Activated T-cell treated with anti-CD3 and anti-CD28 coated beads for 1 hour (primary cell): Measurements from ENCODE around the gene SHQ1.

ENCODE experiments used
- DNase-seq: peaks from one replicate; pipeline ENCODE4 v3.0.0-alpha.2; 2020; ENCODE audit warnings: low read depth

Gene SHQ1

DNA sequence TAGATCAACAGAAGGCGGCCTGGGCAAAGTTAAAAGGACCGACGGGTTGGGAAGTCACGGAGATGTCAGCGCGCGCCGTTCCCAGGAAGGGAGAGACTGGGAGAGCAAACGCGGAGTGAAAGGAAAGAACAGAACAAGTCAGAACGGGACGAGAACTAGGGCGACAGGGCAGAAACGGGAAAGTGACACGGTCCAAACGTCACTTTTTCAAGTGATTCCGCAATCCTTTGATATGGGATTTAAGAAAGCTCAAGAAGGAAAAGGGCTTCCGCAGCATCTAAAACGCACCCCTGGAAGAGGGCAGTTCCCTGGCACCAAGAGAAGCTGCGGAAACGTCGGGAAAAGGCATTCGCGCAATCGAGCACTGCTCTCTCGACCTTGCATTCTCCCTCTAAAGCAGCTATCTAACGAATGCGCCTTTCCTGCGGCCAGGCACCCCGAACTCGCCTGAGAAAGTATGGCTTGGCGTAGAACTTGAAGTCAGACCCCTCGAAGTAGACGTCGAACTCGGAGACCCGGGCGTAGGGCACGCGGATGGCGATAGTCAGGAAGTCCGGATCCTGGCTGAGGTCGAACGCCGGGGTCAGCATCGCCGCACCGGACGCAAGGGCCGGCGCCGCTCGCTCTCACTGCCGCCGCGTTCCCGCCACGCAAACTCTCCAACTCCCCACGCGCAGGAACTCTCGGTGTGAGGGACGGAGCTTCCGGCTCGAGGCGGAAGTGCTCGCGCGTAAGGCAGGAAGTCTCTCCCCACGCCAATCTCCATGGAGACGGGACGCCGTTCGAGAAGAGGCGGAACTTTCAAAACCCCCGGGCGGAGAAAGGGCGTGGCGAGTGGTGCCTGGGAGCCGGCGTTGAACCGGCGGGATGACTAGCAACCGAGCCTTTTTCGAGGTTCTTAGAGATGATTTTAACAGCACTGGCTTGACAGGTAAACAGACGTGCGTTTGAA, at the start of gene SHQ1:
Gene SHQ1 (minus strand): TSS at position 695 of the 952 bp plus-strand sequence. CDS start 105 bp downstream, at position 590.
- peak; percentile 93 for DNase-seq

DNA sequence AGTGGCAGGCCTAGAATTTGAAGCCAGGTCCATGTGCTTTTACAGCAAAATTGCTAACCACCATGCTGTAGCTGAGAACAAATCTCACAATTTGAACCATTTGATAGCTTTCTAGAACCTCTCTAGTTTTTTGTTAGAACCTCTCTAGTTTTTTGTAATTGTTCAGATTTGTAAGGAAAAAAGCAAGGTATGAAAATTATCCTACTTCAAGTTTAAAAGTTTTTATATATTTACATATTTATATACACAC, 49.4 kb upstream of the SHQ1 start:
- no peak for DNase-seq

DNA sequence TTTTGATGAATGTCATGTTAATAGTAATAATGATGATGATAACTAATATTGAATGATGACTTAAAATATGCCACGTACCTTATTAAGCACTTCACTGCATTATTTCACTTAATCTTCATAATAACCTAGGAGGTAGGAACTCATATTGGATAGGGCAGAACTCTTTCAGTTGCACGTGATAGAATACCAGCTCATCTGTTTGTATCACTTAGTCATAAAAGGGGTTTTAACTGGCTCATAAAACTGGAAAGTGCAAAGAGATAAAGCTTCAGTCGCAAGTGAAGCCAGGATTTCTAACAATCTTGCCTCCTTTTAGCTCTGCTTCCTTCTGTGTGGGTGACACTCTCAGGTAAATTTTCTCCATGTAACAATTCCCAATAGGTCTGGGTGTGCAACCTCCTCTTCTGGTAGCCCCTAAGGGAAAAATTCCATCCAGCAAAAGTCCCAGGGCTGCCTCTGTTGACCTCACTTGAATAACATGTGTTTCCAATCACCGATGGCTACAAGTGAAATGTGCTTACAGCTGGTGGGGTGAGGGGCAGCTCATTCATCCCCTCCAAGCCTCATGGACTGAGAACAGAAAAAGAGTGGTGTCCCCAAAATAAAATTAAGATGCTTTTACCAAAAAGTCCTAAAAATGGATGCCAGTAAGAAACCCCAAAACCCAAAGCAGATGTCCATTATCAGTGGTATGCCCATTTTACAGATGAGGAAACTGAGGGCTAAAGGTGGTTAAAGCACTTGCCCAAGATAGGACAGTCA, 48.9 kb upstream of the SHQ1 start:
- no peak for DNase-seq

DNA sequence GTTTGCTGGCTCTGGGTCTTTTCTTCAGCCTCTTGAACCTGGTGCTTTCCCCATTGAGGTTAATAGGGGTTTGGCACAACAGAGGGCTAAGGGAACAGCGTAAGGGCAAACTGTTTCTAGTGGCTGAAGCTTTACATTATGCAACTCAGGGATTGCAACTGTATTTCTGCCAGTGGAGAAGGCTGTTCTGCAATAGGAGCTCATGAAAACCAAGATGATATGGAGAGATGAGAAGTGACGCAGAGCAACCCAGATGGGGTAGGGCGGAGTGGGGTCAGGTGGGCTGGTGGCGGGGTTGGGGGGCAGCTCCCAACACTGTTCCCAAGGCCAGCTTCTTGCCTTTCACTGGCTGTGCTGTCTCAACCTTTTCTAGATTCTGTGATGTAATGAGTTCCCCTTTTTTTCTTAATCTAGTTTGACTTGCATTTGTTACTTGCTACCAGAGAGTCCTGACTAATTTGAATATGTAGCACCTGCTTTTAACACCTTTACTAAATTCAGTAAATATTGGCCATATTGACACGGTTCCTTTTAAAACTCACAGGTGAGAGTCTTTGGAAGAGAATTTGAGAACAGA, 46.8 kb upstream of the SHQ1 start:
- DNase-seq, result no peak

DNA sequence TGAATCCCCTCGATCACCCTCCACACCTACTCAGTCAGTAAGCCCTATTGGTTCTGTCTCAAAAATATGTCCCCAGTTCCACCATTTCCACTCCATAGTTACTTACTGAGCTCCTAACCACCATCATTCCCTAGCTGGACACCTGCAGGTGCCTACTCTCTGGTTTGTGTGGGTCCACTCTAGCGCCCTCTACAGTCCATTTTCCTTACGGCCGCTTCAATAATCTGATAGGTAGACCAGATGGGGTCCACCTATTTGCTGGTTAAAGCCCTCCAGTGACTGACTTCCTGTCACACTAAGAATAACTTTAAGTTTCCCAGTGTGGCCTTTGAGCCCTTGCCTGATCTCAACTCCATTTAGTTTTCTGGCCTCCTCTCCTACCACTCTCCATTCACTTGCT, 44.6 kb upstream of the SHQ1 start:
- DNase-seq, result no peak

DNA sequence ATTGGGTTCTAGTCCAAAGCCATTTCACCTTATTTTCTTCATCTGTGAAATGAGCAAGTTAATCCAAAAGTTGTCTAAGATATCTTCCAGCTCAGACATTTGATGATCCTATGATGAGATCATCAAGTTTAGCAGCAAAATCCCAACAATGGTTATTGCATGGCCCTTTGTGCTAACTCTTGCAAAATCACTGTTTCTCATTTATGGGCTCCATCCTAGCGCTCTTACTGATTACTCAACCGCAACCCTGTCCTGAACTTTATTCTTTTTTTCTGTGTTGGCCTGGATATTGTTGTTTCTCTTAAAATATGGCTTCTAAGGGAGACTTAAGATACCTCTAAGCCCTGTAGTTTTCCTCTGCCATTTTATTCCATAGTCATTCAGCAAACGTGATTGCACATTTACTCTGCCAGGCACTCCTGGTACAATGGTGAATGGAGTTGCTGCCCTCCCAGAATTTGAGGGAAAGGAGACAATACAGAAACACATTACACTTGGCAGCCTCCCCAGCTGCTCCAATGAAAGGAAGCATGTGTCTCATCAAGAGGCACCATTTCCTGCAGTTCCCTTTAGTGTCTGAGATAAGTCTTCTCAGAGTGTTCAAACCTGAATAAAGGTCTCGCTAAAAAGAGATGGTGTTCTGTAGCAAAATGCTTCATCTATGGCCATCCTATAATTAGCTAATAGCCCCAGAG, 44.0 kb upstream of the SHQ1 start:
- DNase-seq, result no peak

DNA sequence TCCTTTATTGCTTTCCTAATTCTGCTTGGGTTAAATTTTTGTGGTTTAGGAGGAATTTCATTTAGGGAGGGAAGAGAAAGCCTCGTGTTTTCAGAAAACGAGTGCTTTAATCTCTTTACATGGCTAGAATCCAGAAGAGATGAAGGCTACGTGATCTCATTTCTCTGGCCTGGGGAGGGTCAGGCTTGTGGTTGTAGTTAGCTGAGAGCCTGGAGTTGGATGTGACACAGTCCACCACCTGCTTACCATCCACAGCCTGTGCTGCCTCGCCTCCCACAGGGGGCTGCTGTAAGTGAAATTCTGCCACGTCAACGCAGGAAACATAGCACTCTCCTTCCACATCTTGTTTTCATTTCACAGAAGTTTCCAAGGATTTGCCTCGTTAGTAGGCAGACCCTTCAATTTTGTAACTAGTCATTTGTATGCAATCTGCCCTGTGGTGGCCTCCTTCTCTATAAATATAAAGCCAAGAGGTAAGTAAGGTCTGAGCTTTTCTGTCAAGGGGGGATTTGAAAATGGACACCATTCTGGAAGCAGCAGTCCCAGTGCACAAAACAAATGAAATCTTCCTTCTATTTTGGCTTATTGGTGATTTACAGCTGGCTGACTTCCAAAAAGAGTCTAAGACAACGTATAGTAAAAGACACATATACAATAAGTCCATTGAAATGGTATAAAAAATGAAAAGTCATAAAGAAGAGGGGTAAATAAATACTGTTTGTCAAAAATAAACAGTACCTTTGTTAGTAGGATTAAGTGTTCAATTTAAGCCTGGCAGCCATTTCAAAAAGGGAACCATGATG, 43.0 kb upstream of the SHQ1 start:
- no peak for DNase-seq

DNA sequence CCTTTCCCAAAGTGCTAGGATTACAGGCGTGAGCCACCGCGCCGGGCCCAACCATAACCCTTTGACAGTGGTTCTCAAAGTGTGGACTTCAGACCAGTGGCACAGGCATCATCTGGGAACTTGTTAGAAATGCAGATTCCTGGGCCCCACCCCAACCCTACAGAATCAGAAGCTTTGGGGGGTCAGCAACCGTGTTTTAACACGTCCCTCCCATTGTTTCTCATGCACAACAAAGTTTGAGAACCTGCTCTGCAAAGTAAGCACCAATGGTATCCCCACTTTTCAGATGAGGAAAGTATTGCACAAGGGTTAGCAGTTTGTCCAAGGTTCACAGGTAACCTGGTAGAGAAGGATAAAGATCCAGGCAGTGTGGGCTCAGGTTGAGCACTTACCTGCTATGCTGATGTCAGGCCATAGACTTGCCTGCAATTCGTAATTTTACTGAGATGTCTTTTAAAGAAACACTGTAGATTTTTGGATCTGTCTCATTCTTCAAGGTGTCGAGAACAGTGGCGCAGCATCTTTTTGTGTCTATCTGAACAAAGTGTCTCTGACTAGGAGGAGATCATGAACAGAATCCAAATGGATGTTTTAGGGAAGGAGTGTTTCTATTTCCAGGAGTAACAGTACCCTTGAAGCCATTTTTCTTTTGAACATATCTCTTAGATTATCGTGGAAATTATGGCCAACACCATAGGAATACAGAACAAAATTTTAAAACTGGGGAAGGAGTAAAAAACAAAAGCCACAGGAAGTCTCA, 42.1 kb upstream of the SHQ1 start:
- DNase-seq, result no peak

DNA sequence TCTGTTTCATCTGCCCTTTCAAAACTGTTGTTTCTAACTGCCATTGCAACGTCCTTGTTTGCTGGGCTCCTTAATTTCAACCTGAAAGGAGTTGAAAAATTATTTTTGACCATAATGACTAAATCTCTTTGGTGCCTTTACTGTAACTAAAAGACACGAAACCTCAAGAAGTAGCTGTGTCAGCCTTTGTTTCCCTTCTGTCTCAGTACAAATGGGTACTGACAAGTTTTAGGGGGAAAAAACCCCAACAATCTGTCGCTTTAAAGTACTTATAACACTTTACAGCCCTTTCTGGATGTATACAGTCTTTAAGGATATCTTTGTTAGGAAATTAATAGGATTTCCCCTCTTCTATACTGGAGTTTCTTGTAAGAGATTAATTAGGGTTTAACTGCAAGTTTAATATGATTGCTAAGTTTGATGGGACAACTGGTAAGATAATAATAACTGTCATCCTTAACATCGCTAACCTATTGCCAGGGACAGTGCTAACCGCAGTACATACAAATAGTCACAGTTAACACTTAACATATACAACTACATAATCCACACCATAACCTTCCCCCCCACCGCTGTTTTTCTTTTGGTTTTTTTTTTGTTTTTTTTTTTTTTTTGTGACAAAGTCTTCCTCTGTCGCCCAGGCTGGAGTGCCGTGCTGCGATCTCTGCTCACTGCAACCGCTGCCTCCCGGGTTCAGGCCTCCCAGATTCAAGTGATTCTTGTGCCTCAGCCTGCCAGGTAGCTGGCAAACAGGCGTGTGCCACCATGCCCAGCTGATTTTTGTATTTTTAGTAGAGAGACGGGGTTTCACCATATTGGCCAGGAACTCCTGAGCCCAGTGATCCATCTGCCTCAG, 41.3 kb upstream of the SHQ1 start:
- no peak for DNase-seq

DNA sequence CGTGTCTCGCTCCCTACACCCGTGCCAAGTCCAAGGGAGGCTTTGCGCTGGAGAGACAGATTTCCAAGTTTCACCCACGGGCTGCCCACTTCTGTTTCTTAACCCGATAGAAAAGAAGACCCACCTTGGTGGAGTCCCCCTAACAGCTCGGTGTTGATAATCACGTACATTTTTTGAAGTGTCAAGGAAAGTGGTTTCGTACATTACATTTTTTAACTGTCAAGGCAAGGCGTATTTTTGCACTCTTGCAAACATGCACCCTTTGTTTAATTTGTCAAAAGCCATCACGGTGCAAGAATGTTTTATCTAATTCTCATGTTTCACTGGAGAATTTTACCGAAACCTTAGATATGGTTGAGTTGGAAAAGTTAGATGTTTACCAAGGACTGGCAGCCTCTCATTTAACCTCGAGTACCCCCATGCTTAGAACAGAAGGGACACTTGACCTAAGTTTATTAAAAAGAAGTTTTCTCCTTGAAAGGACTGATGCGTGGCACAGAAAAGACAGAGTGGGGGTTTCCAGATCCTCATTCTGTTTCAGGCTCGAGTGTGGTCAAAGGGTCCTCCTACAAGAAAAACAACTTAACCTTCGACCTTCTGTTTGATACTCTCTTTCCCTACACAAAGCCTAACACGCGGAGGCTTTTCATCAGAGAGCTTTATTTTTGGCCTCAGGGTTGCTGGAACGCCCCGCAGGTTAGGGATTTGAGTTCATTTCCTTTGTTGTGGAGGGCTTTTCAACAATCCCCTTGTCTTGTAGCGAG, 40.5 kb upstream of the SHQ1 start:
- DNase-seq, result no peak

DNA sequence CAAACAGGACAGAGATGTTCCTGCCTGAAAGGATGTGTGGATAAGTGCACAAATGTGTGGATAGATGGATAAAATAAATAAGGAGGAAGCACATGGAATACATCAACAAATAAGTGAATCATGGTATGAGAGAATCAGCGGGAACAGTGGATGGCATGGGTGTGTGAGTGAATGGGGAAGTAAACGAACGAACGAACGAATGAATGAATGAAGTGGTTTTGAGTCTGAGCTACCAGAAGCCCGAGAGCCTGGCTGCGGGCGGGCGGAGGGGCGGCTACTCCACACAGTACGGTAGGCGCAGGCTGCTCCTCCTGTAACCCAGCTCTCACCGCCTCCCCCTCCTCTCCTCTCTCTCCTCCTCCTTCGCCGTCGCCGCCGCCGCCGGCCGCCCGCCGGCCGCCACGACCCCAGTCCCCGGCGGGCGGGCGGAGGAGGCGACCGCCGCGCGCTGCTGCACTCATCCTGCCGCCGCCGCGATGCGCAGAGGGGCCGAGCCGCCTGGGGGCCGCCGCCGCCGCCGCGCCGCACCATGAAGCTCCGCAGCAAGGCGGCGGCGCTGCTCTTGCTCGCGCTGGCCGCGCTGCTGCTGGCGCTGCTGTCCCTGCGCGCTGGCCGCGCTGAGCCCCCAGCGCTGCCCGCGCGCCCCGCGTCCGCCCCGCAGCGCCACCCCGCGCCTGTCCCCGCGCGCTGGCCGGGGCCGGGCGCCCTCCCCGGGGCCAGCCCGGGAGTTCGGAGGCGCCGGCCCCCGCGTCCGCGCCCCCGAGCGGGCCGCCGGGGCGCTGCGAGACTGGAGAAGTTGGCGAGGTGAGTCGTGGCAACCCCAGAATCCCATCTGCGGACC, 39.7 kb upstream of the SHQ1 start, which contains the start of gene GXYLT2:
Gene GXYLT2 (plus strand): TSS at position 342 of the 841 bp plus-strand sequence. CDS start 188 bp downstream, at position 530.
- DNase-seq, result peak; percentile 11

DNA sequence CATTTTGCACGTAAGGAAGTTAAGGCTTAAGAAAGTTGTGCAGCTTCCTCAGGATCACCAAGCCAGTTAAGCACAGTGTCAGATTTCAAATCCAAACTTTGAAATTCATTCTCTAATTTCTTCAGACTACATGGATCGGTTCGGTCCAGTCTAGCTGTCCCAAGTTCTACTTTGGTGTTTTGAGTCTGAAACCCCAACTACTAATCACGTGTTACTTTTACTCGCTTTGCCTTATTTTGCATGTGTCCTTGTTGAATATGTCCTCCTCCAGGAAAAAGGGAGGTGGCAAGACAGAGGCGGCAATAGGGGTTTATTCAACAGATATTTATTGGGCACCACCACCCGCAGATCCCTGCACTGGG, 39.1 kb upstream of the SHQ1 start:
- no peak for DNase-seq

DNA sequence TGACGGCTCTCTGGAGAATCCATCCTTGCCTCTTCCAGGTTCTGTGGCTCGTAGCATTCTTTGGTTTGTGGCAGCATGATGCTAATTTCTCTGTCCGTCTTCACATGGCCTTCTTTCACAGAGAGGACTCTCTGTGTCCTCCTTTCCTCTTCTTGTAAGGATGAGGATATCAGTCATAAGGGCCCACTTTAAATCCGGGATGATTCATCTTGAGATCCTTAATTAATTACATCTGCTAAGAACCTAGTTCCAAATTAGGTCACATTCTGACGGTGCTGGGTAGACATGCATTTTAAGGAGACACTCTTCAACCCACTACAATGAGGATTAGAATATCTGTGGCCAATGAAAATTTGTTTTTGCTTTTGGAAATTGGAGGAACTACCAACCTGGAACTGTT, 23.9 kb upstream of the SHQ1 start:
- DNase-seq, result no peak

DNA sequence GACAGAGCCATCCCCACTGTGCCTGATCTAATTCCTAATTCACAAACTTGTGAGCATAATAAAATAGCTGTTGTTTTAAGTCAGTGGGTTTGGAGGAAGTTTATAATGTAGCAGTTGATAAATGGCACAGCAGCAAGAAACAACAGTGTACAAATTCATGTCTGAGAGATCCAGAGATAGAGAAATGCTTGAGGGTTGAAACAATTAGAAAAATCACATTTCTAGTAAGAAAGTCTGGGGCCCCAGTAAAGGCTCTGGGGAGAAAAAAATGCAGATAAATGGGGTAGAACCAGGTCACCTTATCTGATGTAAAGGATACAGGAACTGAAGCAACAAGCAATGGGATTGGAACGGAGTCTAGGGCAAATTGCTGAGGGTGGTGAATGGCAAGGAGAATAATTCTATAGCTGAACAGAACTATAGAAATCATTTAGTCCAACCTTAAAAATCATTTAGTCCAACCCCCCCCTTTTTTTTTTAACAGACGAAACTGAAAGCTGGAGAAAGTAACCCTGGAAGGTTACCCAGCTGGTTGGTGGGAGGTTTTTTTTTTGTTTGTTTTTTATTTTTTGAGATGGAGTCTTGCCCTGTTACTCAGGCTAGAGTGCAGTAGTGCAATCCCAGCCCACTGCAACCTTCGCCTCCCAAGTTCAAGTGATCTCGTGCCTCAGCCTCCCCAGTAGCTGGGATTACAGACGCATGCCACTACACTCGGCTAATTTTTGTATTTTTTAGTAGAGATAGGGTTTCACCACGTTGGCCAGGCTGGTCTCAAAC, 14.3 kb upstream of the SHQ1 start:
- no peak for DNase-seq

DNA sequence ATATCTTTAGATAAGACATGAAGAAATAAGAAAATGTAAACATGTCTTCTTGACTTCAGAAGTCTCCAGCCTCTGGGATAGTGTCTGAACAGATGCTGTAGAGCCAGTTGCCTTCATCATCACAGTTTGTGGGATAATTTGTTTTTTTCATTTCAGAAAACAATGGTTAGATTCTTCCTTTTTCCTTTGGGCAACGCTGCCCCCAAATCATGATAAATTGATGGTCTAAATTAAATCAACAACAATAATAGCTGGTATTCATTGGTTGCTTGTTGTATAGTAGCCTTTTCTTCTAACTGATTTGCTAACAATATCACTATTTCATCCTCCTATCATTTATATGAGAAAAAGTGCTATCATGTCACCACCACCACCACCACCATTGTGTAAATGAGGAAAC, 12.6 kb upstream of the SHQ1 start:
- no peak for DNase-seq

DNA sequence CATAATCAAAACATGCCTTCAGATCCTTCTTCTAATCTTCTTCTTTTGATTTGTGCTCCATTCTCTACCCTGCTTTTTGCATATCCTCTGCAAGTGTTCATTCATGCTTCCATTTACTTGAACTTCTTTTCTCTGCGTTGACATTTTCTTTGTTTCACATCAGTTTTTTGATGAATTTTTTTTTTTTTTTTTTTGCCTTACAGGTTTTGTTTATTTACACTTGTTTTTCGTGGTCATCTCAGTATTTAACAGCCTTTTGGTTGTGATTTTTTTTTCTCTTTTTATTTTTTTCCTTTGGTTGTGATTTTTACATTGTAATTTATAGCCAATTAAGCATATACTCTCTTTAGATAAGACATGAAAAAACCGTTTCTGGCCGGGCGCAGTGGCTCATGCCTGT, 11.8 kb upstream of the SHQ1 start:
- DNase-seq, result no peak

DNA sequence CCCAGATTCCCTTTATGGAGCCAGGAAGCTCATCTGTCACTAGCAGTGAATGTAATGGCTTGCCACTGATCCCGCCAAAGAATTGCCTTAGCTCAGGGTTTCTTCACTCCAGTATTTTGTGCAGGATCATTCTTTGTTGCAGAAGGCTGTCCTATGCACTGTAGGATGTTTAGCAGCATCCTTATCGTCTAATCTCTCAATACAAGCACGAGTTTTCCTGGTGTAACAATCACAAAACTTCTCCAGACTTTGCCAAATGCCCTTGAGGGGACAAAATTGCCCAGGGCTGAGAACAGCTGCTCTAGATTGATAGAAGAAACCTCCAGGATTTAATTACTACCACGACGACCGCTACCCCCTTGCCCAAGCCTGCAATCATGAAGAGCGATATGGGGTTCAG, 6.8 kb upstream of the SHQ1 start:
- DNase-seq, result no peak
